Umbilical cord (tissue), 2 donors: ENCODE measurements around the gene PDSS2. TPM values are rescaled to one million over a fixed set of nuclear protein-coding genes. Genes with fewer than 3 reads are reported as not detected.
A peak's percentile ranks its signal among the peaks of the same experiment; 100 is the strongest.
"Not testable (repeated sequence)": the region's sequence is repeated elsewhere in the genome, so short reads cannot be mapped to it uniquely, and the experiment has no call there.

Source experiments
- DNase-seq: peaks from one replicate; pipeline ENCODE4 v3.0.0-alpha.2; 2015; ENCODE audit warnings: low spot score
- total RNA-seq: library from RNA; depleted of rRNA; stranded (reverse); fragments of >200 nt; gene quantifications from one replicate; pipeline ENCODE4 v1.2.3, GENCODE V29; 2014; ENCODE audit warnings: low replicate concordance; ENCODE audit not compliant: insufficient read depth

PDSS2 gene
- total RNA-seq, 1 donor from 2014 or later: 6.3 TPM

GRCh38 chr6:107475826-107476225 is 16.5 kb upstream of the PDSS2 start:
- not testable (repeated sequence) for DNase-seq

- DNase-seq: not testable (repeated sequence)
Measured at GRCh38 chr6:107475360-107475759, 16.0 kb upstream of the PDSS2 start.

- DNase-seq: no peak
Measured at GRCh38 chr6:107473660-107474059, 14.3 kb upstream of the PDSS2 start.

- DNase-seq: no peak
Measured at GRCh38 chr6:107470364-107470763, 11.0 kb upstream of the PDSS2 start.

GRCh38 chr6:107466062-107466461 is 6.7 kb upstream of the PDSS2 start:
- no peak for DNase-seq

- DNase-seq: no peak
Measured at GRCh38 chr6:107460083-107460631, 793 bp upstream of the PDSS2 start.

- DNase-seq: peak; percentile 25
Measured at GRCh38 chr6:107458672-107459282, 587 bp downstream of the PDSS2 start.

GRCh38 chr6:107448776-107449175 is 10.6 kb downstream of the PDSS2 start:
- no peak for DNase-seq

- no peak for DNase-seq
Measured at GRCh38 chr6:107447663-107448216, 11.6 kb downstream of the PDSS2 start.

- DNase-seq: no peak
Measured at GRCh38 chr6:107444277-107444676, 15.1 kb downstream of the PDSS2 start.

GRCh38 chr6:107443608-107444267 is 15.6 kb downstream of the PDSS2 start:
- no peak for DNase-seq

- no peak for DNase-seq
Measured at GRCh38 chr6:107442938-107443607, 16.3 kb downstream of the PDSS2 start.

- DNase-seq: no peak
Measured at GRCh38 chr6:107441682-107442081, 17.7 kb downstream of the PDSS2 start.

- no peak for DNase-seq
Measured at GRCh38 chr6:107440936-107441335, 18.4 kb downstream of the PDSS2 start.

GRCh38 chr6:107439406-107439805 is 20.0 kb downstream of the PDSS2 start:
- no peak for DNase-seq

- no peak for DNase-seq
Measured at GRCh38 chr6:107437691-107438090, 21.7 kb downstream of the PDSS2 start.

- no peak for DNase-seq
Measured at GRCh38 chr6:107436881-107437280, 22.5 kb downstream of the PDSS2 start.

- no peak for DNase-seq
Measured at GRCh38 chr6:107435798-107436197, 23.6 kb downstream of the PDSS2 start.

- DNase-seq: no peak
Measured at GRCh38 chr6:107434812-107435211, 24.6 kb downstream of the PDSS2 start.

GRCh38 chr6:107425951-107426350 is 33.4 kb downstream of the PDSS2 start:
- not testable (repeated sequence) for DNase-seq

- no peak for DNase-seq
Measured at GRCh38 chr6:107423474-107423990, 35.8 kb downstream of the PDSS2 start.

- no peak for DNase-seq
Measured at GRCh38 chr6:107421696-107422256, 37.6 kb downstream of the PDSS2 start.
